Nephron (organoid): ENCODE measurements around the gene NAXE.

Experiments
- H3K27ac Mint-ChIP-seq, 3 experiments: 2 replicates each; pipeline ENCODE4 v1.8.0; 2020; ENCODE audit warnings: mixed read lengths in 3 of 3, mild to moderate bottlenecking in 2 of 3, moderate library complexity in 1 of 3
- H3K27me3 Mint-ChIP-seq: 2 replicates; pipeline ENCODE4 v1.8.0; 2021; ENCODE audit warnings: low read depth, mild to moderate bottlenecking, moderate library complexity, mixed read lengths
- H3K36me3 Mint-ChIP-seq: 2 replicates; pipeline ENCODE4 v1.8.0; 2020; ENCODE audit warnings: low read depth, mixed read lengths
- H3K4me1 Mint-ChIP-seq: 2 replicates; pipeline ENCODE4 v1.8.0; 2020; ENCODE audit warnings: mixed read lengths
- H3K4me3 Mint-ChIP-seq, 3 experiments: 2 replicates each; pipeline ENCODE4 v1.8.0; 2020; ENCODE audit warnings: mild to moderate bottlenecking in 3 of 3, mixed read lengths in 3 of 3, moderate library complexity in 2 of 3
- H3K9me3 Mint-ChIP-seq: 2 replicates; pipeline ENCODE4 v1.8.0; 2020; ENCODE audit warnings: mixed read lengths
- TF ChIP-seq, protein P1 (sequence below), 3 experiments: fragments of 200-600 bp; sonication (generic); IDR thresholded peaks; one replicate each; pipeline ENCODE4 v1.5.0; 2021; ENCODE audit warnings: antibody characterized with exemption in 3 of 3; ENCODE audit not compliant: unreplicated experiment in 3 of 3

NAXE gene

DNA sequence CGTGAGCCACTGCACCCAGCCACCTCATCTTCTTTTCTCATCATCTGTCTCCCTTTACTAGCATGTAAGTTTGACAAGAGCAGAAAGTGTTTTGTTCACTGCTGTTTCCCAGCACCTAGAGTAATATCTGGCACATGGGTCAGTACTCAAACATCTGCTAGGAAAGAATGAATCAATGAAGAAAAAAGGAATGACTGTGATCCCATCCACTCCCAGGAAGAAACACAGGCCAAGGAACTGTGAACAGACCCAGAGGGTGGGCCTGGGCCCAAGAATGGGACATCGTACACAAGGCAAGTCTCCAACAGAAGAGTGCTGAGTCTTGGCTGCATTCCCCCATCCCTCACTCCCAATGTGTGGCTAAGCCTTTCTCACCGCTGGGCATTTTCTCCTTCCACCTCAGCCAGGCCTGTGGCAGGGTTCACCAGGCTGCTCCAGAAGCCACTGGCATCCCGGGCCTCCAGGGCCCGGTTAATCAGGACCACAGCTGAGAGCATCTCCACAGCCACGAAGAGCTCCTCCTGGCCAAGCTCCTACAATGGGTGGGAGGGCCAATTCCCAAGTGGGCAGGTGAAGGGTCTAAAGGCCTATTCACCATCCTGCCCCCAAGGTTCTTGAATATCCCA lies 37.6 kb upstream of the NAXE start:
- H3K4me1 Mint-ChIP-seq = no peaks in the 10 kb centered on the region
- no peak overlapping the region for H3K4me3 Mint-ChIP-seq
- H3K27ac Mint-ChIP-seq = no peak overlapping the region
- peaks cover 15% of the 10 kb centered on the region for H3K36me3 Mint-ChIP-seq
- H3K9me3 Mint-ChIP-seq = no peaks in the 10 kb centered on the region
- TF ChIP-seq, protein P1, sequence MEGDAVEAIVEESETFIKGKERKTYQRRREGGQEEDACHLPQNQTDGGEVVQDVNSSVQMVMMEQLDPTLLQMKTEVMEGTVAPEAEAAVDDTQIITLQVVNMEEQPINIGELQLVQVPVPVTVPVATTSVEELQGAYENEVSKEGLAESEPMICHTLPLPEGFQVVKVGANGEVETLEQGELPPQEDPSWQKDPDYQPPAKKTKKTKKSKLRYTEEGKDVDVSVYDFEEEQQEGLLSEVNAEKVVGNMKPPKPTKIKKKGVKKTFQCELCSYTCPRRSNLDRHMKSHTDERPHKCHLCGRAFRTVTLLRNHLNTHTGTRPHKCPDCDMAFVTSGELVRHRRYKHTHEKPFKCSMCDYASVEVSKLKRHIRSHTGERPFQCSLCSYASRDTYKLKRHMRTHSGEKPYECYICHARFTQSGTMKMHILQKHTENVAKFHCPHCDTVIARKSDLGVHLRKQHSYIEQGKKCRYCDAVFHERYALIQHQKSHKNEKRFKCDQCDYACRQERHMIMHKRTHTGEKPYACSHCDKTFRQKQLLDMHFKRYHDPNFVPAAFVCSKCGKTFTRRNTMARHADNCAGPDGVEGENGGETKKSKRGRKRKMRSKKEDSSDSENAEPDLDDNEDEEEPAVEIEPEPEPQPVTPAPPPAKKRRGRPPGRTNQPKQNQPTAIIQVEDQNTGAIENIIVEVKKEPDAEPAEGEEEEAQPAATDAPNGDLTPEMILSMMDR (IDR thresholded peaks at IDR 0.05; ENCODE audit: unreplicated experiment in 3 of 3) = no peak
- no peaks in the 10 kb centered on the region for H3K27me3 Mint-ChIP-seq

DNA sequence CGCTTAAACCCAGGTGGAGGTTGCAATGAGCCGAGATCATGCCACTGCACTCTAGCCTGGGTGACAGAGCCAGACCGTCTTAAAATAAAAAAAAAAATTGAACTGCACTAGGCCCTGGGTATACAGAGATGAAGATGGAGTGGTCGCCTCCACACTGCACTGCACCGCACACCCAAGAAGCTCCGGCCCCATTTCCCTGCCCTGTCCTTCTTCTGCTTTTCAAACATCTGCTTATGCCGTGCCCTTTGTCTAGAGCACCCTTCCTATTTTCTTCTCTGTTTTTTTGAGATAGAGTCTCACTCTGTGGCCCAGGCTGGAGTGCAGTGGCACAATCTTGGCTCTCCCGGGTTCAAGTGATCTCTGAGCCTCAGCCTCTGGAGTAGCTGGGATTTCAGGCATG lies 36.6 kb upstream of the NAXE start:
- peaks cover 24% of the 10 kb centered on the region for H3K36me3 Mint-ChIP-seq

DNA sequence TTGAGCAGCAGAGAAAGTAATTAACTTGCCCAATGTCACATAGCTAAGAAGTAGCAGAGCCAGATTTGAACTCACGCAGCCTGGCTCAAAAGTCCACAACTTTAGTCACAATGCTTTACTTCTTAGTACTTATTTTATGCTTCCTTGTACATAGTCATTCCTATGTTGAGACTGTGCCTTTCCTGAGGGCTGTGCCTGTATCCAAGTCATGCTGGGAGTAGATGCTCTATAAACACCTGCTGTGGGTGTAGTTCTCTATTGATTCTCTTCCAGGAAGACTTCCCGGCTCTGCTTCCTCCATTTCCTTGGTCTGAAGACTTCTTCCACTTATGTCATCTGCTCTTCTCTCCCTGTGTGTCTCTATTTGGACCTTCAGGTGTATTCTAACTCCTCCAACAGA lies 35.9 kb upstream of the NAXE start:
- Mint-ChIP-seq H3K4me1 (no peaks in the 10 kb centered on the region), H3K4me3 (no peak overlapping the region), H3K27me3 (no peaks in the 10 kb centered on the region), H3K36me3 (peaks cover 24% of the 10 kb centered on the region), H3K27ac (no peak overlapping the region), H3K9me3 (no peaks in the 10 kb centered on the region)
- TF ChIP-seq, protein P1 (IDR thresholded peaks at IDR 0.05; ENCODE audit: unreplicated experiment in 3 of 3) = no peak

More for the DNA sequence above, 36.6 kb upstream of the NAXE start:
- H3K27ac Mint-ChIP-seq = no peak overlapping the region
- no peaks in the 10 kb centered on the region for H3K4me1 Mint-ChIP-seq
- no peak overlapping the region for H3K4me3 Mint-ChIP-seq
- H3K27me3 Mint-ChIP-seq = no peaks in the 10 kb centered on the region
- TF ChIP-seq, protein P1 (IDR thresholded peaks at IDR 0.05; ENCODE audit: unreplicated experiment in 3 of 3) = no peak
- H3K9me3 Mint-ChIP-seq = no peaks in the 10 kb centered on the region

DNA sequence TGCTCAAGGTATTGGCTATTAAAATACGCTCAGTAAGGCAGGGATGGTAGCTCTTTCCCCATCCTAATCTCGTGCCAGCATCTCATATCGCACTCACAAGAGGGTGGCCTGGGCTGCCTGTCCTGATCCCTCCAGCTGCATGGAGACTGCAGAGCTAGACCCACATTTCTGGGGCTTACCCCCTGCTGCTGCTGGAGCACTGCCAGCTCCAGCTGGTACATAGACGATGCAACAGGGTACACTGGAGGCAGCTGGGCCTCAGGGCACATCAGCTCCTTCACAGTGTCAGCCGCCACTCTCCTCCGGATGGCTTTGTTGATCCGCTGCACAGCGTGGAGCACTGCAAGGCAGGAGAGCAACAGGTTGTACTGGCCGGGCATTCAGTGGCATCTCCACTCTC lies 35.2 kb upstream of the NAXE start:
- Mint-ChIP-seq H3K27ac (no peak overlapping the region), H3K4me3 (no peak overlapping the region), H3K4me1 (no peaks in the 10 kb centered on the region), H3K9me3 (no peaks in the 10 kb centered on the region), H3K27me3 (no peaks in the 10 kb centered on the region), H3K36me3 (peaks cover 24% of the 10 kb centered on the region)
- TF ChIP-seq, protein P1 (IDR thresholded peaks at IDR 0.05; ENCODE audit: unreplicated experiment in 3 of 3) = no peak

DNA sequence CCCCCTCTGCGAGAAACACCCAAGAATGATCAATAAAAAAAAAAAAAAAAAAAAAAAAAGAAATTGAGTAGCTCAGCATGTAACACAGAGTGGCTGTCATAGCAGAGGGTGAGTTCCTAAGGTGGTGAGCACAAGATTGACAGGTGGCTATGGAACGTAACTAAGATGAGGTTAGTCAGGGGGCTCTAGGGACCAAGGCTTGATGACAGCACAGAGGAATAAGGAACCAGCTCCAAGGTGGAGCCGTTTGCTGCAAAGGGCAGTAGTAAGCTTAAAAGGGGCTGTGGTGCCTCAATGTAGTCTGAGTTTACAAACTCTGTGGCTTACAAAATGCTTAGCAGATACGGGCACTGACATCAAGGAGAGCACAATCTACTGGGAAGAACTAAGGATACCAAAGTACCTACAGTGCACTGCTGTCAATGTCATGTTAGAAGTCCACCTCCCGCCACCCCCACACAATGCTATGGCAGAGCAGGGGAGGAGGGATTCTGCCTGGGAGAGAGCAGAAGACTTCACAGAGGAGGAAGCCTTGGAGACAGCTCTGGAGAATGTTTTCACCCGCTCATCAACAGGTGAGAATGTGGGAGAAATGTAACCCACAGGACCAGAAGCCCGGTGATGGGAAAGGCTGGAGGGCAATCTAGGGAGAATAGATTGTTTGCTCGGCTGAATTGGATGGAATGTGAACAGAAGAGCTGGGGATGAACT lies 32.3 kb upstream of the NAXE start:
- H3K27ac Mint-ChIP-seq = no peak overlapping the region
- no peaks in the 10 kb centered on the region for H3K9me3 Mint-ChIP-seq
- no peak overlapping the region for H3K4me3 Mint-ChIP-seq
- peaks cover 25% of the 10 kb centered on the region for H3K36me3 Mint-ChIP-seq
- TF ChIP-seq, protein P1 (IDR thresholded peaks at IDR 0.05; ENCODE audit: unreplicated experiment in 3 of 3) = no peak
- no peaks in the 10 kb centered on the region for H3K27me3 Mint-ChIP-seq
- no peaks in the 10 kb centered on the region for H3K4me1 Mint-ChIP-seq
